HepG2 (cell line): ENCODE results near the gene AJM1. TPM values are rescaled to one million over a fixed set of nuclear protein-coding genes. Genes with fewer than 3 reads are reported as not detected.

Experiments
- CENPX ChIP-seq: sonication (generic); formaldehyde crosslinking; IDR thresholded peaks from 2 replicates; pipeline ENCODE4 v1.9.0; 2021; ENCODE audit warnings: mild to moderate bottlenecking, missing genetic modification reagents, moderate library complexity
- MAF1 ChIP-seq: sonication (generic); formaldehyde crosslinking; IDR thresholded peaks from 2 replicates; pipeline ENCODE4 v1.5.0; 2020; ENCODE audit warnings: missing genetic modification reagents, borderline replicate concordance
- PCBP1 ChIP-seq: fragments of 200-400 bp; formaldehyde crosslinking; IDR thresholded peaks from 2 replicates; pipeline ENCODE4 v1.6.1; 2017; ENCODE audit warnings: mild to moderate bottlenecking, low read depth, low read length, borderline replicate concordance
- PCBP2 ChIP-seq: fragments of 200-400 bp; formaldehyde crosslinking; optimal IDR thresholded peaks from 2 replicates; pipeline ENCODE3; 2018; ENCODE audit warnings: low read length, low read depth; ENCODE audit not compliant: poor library complexity, severe bottlenecking
- SAP130 ChIP-seq: IDR thresholded peaks from 2 replicates; pipeline ENCODE4 v1.6.1; 2016; ENCODE audit warnings: low read depth
- SMAD9 ChIP-seq: sonication (generic); formaldehyde crosslinking; IDR thresholded peaks from 2 replicates; pipeline ENCODE4 v1.5.1; 2020; ENCODE audit warnings: mild to moderate bottlenecking, missing genetic modification reagents
- TAF15 ChIP-seq: fragments of 200-400 bp; formaldehyde crosslinking; IDR thresholded peaks from one replicate; pipeline ENCODE4 v1.6.1; 2018; ENCODE audit warnings: mild to moderate bottlenecking, low read depth, low read length; ENCODE audit not compliant: poor library complexity, severe bottlenecking
- ZFP36 ChIP-seq: fragments of 150-350 bp; IDR thresholded peaks from 2 replicates; pipeline ENCODE4 v1.6.1; 2018; ENCODE audit warnings: borderline replicate concordance, low read length, low read depth; ENCODE audit not compliant: partially characterized antibody
- ZKSCAN8 ChIP-seq: IDR thresholded peaks from 2 replicates; pipeline ENCODE4 v1.6.1; 2016; ENCODE audit warnings: borderline replicate concordance, missing genetic modification reagents, missing compliant biosample characterization
- ZNF614 ChIP-seq: IDR thresholded peaks from 2 replicates; pipeline ENCODE4 v1.6.1; 2018; ENCODE audit warnings: missing biosample characterization, missing genetic modification reagents, inconsistent platforms, borderline replicate concordance
- polyA plus RNA-seq, 8 experiments: library from polyadenylated mRNA; depleted of rRNA in 3 of 8; stranded (reverse) in 7 of 8; unstranded in 1 of 8; fragments of >200 nt; fragmentation: Illumina TruSeq in 4 of 8; extraction: Trizol in 4 of 8; gene quantifications; 2 replicates each; pipeline versions ENCODE4 v1.2.1 to v1.2.3, GENCODE V29; 2011 to 2016; ENCODE audit warnings: low read depth in 4 of 8, missing spikeins in 1 of 8, mixed read lengths in 1 of 8; ENCODE audit not compliant: insufficient read depth in 1 of 8
- total RNA-seq, 5 experiments: library from RNA; depleted of rRNA; stranded (reverse); fragments of >200 nt; fragmentation: Illumina TruSeq; extraction: Trizol; gene quantifications; 2 replicates each; pipeline ENCODE4 v1.2.3, GENCODE V29; 2016; ENCODE audit warnings: low read depth in 1 of 5
- TF ChIP-seq, protein P1 (sequence below): sonication (generic); formaldehyde crosslinking; IDR thresholded peaks from 2 replicates; pipeline ENCODE4 v1.4.0; 2020; ENCODE audit warnings: missing genetic modification reagents
- TF ChIP-seq, protein P2 (sequence below): IDR thresholded peaks from 2 replicates; pipeline ENCODE4 v1.6.1; 2016; ENCODE audit warnings: missing genetic modification reagents, missing compliant biosample characterization
- TF ChIP-seq, protein P3 (sequence below): IDR thresholded peaks from 2 replicates; pipeline ENCODE4 v1.6.1; 2016; ENCODE audit warnings: mild to moderate bottlenecking, missing biosample characterization, missing genetic modification reagents
- TF ChIP-seq, protein P4 (sequence below): sonication (generic); formaldehyde crosslinking; IDR thresholded peaks from 2 replicates; pipeline ENCODE4 v1.5.0; 2020; ENCODE audit warnings: mild to moderate bottlenecking, missing genetic modification reagents, borderline replicate concordance
- TF ChIP-seq, protein P5 (sequence below): sonication (generic); formaldehyde crosslinking; IDR thresholded peaks from 2 replicates; pipeline ENCODE4 v1.8.0; 2022; ENCODE audit warnings: missing genetic modification reagents, low read depth, mild to moderate bottlenecking, borderline replicate concordance
- TF ChIP-seq, protein P6 (sequence below): IDR thresholded peaks from 2 replicates; pipeline ENCODE4 v1.6.1; 2016; ENCODE audit warnings: low read depth
- TF ChIP-seq, protein P7 (sequence below): sonication (generic); formaldehyde crosslinking; IDR thresholded peaks from 2 replicates; pipeline ENCODE4 v1.4.0; 2020; ENCODE audit warnings: mild to moderate bottlenecking, missing genetic modification reagents

The AJM1 gene
- total and polyA plus RNA-seq, 2 of the 13 experiments (the other 11 are each of a cell fraction or from before 2014, with no cell fraction given), result 1.1 to 1.2 TPM

DNA sequence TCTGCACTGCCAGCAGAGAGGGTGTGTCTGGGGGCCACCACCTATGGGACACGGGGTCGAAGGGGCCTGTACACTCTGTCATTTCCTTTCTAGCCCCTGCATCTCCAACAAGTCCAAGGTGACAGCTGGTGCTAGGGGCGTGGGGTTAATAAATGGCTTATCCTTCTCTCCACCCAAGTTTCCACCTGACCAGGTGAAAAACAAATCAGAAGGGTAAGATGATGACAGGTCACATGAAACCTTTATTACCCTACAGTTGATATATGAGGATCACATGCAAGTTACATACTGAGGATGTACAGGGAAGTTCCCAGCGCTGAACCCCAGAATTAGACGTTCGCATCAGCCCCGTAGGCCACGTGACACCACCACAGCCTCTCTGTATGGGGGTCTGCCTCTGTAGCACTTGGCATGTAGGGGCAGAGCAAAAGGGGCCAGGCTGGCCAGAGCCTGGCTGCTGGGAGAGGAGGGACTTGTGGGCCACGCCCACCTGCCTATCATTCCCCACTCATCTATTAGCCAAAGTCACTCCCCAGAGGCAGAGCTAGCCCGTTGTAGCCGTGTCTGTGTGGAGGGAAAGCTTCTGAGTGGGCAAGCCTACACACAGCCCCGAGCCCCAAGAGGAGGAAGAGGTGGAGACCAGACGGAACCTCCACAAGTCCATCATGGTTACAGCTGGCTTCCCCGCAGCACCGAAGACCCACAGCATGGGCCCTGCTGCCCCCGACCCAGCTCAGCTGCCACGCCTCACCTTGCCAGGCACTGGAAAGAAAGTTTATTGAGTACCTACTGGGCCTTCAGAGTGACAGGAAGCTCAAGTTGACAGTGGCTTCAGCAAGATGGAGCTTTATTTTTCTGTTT is 49.0 kb upstream of the AJM1 start (continued):
- TF ChIP-seq PCBP2, result no peak
- peak; percentile 70; the same call in 1 of the 2 replicates for TF ChIP-seq ZNF614 (CRISPR knock-in tag)
- TF ChIP-seq, protein P1, sequence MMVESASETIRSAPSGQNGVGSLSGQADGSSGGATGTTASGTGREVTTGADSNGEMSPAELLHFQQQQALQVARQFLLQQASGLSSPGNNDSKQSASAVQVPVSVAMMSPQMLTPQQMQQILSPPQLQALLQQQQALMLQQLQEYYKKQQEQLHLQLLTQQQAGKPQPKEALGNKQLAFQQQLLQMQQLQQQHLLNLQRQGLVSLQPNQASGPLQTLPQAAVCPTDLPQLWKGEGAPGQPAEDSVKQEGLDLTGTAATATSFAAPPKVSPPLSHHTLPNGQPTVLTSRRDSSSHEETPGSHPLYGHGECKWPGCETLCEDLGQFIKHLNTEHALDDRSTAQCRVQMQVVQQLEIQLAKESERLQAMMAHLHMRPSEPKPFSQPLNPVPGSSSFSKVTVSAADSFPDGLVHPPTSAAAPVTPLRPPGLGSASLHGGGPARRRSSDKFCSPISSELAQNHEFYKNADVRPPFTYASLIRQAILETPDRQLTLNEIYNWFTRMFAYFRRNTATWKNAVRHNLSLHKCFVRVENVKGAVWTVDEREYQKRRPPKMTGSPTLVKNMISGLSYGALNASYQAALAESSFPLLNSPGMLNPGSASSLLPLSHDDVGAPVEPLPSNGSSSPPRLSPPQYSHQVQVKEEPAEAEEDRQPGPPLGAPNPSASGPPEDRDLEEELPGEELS, result no peak
- no peak for TF ChIP-seq CENPX (CRISPR knock-in tag)
- TF ChIP-seq TAF15, result peak; percentile 60
- TF ChIP-seq, protein P2, sequence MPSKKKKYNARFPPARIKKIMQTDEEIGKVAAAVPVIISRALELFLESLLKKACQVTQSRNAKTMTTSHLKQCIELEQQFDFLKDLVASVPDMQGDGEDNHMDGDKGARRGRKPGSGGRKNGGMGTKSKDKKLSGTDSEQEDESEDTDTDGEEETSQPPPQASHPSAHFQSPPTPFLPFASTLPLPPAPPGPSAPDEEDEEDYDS (CRISPR knock-in tag), result peak; percentile 30; the same call in 1 of the 2 replicates
- TF ChIP-seq, protein P3, sequence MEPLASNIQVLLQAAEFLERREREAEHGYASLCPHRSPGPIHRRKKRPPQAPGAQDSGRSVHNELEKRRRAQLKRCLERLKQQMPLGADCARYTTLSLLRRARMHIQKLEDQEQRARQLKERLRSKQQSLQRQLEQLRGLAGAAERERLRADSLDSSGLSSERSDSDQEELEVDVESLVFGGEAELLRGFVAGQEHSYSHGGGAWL (CRISPR knock-in tag), result no peak
- peak; percentile 43 for TF ChIP-seq SAP130 (CRISPR knock-in tag)
- TF ChIP-seq, protein P4, sequence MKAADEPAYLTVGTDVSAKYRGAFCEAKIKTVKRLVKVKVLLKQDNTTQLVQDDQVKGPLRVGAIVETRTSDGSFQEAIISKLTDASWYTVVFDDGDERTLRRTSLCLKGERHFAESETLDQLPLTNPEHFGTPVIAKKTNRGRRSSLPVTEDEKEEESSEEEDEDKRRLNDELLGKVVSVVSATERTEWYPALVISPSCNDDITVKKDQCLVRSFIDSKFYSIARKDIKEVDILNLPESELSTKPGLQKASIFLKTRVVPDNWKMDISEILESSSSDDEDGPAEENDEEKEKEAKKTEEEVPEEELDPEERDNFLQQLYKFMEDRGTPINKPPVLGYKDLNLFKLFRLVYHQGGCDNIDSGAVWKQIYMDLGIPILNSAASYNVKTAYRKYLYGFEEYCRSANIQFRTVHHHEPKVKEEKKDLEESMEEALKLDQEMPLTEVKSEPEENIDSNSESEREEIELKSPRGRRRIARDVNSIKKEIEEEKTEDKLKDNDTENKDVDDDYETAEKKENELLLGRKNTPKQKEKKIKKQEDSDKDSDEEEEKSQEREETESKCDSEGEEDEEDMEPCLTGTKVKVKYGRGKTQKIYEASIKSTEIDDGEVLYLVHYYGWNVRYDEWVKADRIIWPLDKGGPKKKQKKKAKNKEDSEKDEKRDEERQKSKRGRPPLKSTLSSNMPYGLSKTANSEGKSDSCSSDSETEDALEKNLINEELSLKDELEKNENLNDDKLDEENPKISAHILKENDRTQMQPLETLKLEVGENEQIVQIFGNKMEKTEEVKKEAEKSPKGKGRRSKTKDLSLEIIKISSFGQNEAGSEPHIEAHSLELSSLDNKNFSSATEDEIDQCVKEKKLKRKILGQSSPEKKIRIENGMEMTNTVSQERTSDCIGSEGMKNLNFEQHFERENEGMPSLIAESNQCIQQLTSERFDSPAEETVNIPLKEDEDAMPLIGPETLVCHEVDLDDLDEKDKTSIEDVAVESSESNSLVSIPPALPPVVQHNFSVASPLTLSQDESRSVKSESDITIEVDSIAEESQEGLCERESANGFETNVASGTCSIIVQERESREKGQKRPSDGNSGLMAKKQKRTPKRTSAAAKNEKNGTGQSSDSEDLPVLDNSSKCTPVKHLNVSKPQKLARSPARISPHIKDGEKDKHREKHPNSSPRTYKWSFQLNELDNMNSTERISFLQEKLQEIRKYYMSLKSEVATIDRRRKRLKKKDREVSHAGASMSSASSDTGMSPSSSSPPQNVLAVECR, result peak; percentile 28; the same call in 1 of the 2 replicates
- TF ChIP-seq PCBP1, result no peak
- no peak for TF ChIP-seq ZFP36
- 0 out of 2 replicates have a peak, but pooled peaks have one; percentile 23 for TF ChIP-seq ZKSCAN8 (CRISPR knock-in tag)
- no peak for TF ChIP-seq MAF1 (CRISPR knock-in tag)
- no peak for TF ChIP-seq SMAD9 (CRISPR knock-in tag)
- TF ChIP-seq, protein P5, sequence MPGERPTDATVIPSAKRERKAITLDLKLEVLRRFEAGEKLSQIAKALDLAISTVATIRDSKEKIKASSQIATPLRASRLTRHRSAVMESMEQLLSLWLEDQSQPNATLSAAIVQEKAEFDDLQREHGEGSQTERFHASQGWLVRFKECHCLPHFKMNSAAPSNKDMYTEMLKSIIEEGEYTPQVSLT (CRISPR knock-in tag), result no peak
- TF ChIP-seq, protein P6, sequence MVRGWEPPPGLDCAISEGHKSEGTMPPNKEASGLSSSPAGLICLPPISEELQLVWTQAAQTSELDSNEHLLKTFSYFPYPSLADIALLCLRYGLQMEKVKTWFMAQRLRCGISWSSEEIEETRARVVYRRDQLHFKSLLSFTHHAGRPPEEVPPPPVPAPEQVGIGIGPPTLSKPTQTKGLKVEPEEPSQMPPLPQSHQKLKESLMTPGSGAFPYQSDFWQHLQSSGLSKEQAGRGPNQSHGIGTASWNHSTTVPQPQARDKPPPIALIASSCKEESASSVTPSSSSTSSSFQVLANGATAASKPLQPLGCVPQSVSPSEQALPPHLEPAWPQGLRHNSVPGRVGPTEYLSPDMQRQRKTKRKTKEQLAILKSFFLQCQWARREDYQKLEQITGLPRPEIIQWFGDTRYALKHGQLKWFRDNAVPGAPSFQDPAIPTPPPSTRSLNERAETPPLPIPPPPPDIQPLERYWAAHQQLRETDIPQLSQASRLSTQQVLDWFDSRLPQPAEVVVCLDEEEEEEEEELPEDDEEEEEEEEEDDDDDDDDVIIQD, result peak; percentile 29; the same call in 1 of the 2 replicates
- TF ChIP-seq, protein P7, sequence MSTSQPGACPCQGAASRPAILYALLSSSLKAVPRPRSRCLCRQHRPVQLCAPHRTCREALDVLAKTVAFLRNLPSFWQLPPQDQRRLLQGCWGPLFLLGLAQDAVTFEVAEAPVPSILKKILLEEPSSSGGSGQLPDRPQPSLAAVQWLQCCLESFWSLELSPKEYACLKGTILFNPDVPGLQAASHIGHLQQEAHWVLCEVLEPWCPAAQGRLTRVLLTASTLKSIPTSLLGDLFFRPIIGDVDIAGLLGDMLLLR (CRISPR knock-in tag), result no peak
